ENCODE measurements around the gene PEX14.

Gene PEX14

DNA sequence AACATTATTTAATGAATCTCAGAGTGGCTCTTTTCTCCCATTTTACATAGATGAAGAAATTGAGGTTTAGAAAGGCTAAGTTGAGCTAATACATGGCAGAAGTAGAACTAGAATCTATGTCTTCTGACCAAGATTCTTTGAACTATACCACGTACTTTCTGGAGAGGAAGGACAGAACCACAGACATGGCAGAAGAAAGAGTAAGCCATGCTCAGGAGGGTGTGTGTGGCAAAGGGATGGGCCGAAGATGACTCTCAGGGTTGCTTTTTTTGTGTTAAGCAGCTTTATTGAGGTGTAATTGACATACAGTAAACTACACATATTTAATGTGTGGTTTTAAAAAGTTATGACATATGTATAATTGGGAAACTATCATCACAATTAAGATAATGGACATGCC, 69.5 kb downstream of the PEX14 start:
- TF ChIP-seq, protein P1, sequence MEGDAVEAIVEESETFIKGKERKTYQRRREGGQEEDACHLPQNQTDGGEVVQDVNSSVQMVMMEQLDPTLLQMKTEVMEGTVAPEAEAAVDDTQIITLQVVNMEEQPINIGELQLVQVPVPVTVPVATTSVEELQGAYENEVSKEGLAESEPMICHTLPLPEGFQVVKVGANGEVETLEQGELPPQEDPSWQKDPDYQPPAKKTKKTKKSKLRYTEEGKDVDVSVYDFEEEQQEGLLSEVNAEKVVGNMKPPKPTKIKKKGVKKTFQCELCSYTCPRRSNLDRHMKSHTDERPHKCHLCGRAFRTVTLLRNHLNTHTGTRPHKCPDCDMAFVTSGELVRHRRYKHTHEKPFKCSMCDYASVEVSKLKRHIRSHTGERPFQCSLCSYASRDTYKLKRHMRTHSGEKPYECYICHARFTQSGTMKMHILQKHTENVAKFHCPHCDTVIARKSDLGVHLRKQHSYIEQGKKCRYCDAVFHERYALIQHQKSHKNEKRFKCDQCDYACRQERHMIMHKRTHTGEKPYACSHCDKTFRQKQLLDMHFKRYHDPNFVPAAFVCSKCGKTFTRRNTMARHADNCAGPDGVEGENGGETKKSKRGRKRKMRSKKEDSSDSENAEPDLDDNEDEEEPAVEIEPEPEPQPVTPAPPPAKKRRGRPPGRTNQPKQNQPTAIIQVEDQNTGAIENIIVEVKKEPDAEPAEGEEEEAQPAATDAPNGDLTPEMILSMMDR (IDR thresholded peaks at IDR 0.05), result no peak
- H3K27me3 ChIP-seq, result no peaks in the 10 kb centered on the region
- no peaks in the 10 kb centered on the region for H3K4me1 ChIP-seq (ENCODE audit: control insufficient read depth in 1 of 2, insufficient read depth in 1 of 2, low read depth in 1 of 2, low read length in 1 of 2)
- H3K9me3 ChIP-seq, result no peaks in the 10 kb centered on the region
- H3K4me3 ChIP-seq (ENCODE audit: low read depth in 1 of 2, low read length in 1 of 2), result no peak overlapping the region
- peaks cover 10% of the 10 kb centered on the region for H3K36me3 ChIP-seq
- H3K27ac ChIP-seq, result no peak overlapping the region

- TF ChIP-seq, protein P1 (IDR thresholded peaks at IDR 0.05), result no peak
- H3K9me3 ChIP-seq, result no peaks in the 10 kb centered on the region
- H3K27ac ChIP-seq, result no peak overlapping the region
- H3K4me3 ChIP-seq (ENCODE audit: low read depth in 1 of 2, low read length in 1 of 2), result no peak overlapping the region
- no peaks in the 10 kb centered on the region for H3K27me3 ChIP-seq
- no peaks in the 10 kb centered on the region for H3K36me3 ChIP-seq
- no peaks in the 10 kb centered on the region for H3K4me1 ChIP-seq (ENCODE audit: control insufficient read depth in 1 of 2, insufficient read depth in 1 of 2, low read depth in 1 of 2, low read length in 1 of 2)
Measured at GRCh38 chr1:10546896-10547295, 72.1 kb downstream of the PEX14 start.

DNA sequence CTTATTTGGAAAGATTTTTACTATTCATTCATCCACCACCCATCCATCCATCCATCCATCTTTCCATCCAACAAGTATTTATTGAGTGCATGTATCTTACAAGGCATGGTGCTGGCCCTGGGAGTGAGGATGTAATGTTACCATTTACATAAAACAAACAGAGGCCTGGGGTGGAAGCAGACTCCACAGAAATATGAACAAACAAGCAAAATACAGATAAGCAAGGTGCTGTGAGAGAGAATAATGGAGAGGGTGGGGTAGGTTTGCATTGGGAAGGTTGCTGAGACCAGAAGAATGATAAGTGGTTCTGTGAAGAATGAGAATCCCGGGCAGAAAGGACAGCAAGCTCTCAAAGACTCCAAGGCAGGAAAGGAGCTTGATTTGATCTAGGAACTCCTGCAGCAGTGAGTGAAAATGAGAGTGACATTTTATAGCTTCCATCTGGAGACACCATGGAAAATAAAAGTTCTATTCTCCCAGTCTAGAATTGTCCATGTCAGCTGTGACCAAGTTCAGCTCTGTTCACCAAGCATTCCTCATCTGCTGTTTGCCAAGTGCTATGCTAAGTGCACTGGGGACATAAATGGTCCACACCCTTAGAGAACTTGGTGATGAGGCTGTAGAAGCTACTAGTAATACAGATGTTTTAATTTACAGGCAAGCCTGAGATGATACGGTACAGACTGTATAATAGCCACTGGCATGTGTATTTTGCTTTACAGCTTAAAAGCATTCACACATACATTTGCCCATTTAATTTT, 75.3 kb downstream of the PEX14 start:
- no peaks in the 10 kb centered on the region for H3K4me1 ChIP-seq (ENCODE audit: control insufficient read depth in 1 of 2, insufficient read depth in 1 of 2, low read depth in 1 of 2, low read length in 1 of 2)
- no peak overlapping the region for H3K27ac ChIP-seq
- no peak overlapping the region for H3K4me3 ChIP-seq (ENCODE audit: low read depth in 1 of 2, low read length in 1 of 2)
- TF ChIP-seq, protein P1 (IDR thresholded peaks at IDR 0.05), result no peak
- H3K36me3 ChIP-seq, result no peaks in the 10 kb centered on the region
- H3K27me3 ChIP-seq, result no peaks in the 10 kb centered on the region
- no peaks in the 10 kb centered on the region for H3K9me3 ChIP-seq

DNA sequence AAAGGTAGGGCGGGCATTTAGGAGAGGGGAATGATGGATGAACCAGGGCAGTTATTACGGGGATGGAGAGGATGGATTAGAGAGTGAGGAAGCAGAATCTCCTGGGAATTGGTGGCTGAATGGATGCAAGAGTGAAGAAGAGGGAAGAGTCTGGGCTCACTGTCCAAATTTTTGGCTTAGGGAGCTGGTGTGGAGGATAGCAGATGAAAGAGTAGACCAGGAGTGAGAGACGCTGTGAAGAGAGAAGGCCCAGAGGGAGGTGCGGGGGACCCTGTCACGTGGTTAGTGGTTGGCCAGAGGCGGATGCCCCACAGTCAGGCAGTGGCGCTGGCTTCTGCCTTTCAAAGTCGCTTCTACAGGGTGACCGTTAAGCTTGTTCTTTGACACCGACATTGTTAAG, 78.4 kb downstream of the PEX14 start:
- no peak overlapping the region for H3K4me3 ChIP-seq (ENCODE audit: low read depth in 1 of 2, low read length in 1 of 2)
- H3K4me1 ChIP-seq (ENCODE audit: control insufficient read depth in 1 of 2, insufficient read depth in 1 of 2, low read depth in 1 of 2, low read length in 1 of 2), result no peaks in the 10 kb centered on the region
- H3K9me3 ChIP-seq, result no peaks in the 10 kb centered on the region
- no peaks in the 10 kb centered on the region for H3K27me3 ChIP-seq
- no peaks in the 10 kb centered on the region for H3K36me3 ChIP-seq
- H3K27ac ChIP-seq, result no peak overlapping the region
- TF ChIP-seq, protein P1 (IDR thresholded peaks at IDR 0.05), result no peak

GRCh38 chr1:10555635-10556429, 81.1 kb downstream of the PEX14 start:
- H3K27me3 ChIP-seq, result no peaks in the 10 kb centered on the region
- no peak overlapping the region for H3K27ac ChIP-seq
- TF ChIP-seq, protein P1 (IDR thresholded peaks at IDR 0.05), result no peak
- H3K4me1 ChIP-seq (ENCODE audit: control insufficient read depth in 1 of 2, insufficient read depth in 1 of 2, low read depth in 1 of 2, low read length in 1 of 2), result no peaks in the 10 kb centered on the region
- no peaks in the 10 kb centered on the region for H3K36me3 ChIP-seq
- no peaks in the 10 kb centered on the region for H3K9me3 ChIP-seq
- H3K4me3 ChIP-seq (ENCODE audit: low read depth in 1 of 2, low read length in 1 of 2), result no peak overlapping the region
